H9 (cell line): ENCODE measurements around the gene CD244. TPM values are rescaled to one million over a fixed set of nuclear protein-coding genes. Genes with fewer than 3 reads are reported as not detected.
"Not testable (repeated sequence)": the region's sequence is repeated elsewhere in the genome, so short reads cannot be mapped to it uniquely, and the experiment has no call there.

Source experiments
- DNase-seq: peaks from one replicate; pipeline ENCODE4 v3.0.0-alpha.2; 2017
- H2AFZ ChIP-seq: one replicate; pipeline ENCODE4 v1.6.1; 2013; ENCODE audit warnings: mild to moderate bottlenecking, low read length, control low read depth, moderate library complexity
- H2AK5ac ChIP-seq: 2 replicates; pipeline ENCODE4 v1.6.1; 2013; ENCODE audit warnings: low read length, control low read depth, mixed read lengths; ENCODE audit not compliant: insufficient read length
- H2BK120ac ChIP-seq: one replicate; pipeline ENCODE4 v1.6.1; 2013; ENCODE audit warnings: low read depth, mild to moderate bottlenecking, low read length, control low read depth, inconsistent platforms; ENCODE audit not compliant: poor library complexity, severe bottlenecking
- H2BK12ac ChIP-seq: 2 replicates; pipeline ENCODE4 v1.6.1; 2013; ENCODE audit warnings: low read length, control low read depth, mixed read lengths, low read depth; ENCODE audit not compliant: insufficient read length
- H2BK15ac ChIP-seq: 2 replicates; pipeline ENCODE4 v1.6.1; 2013; ENCODE audit warnings: low read depth, low read length, control low read depth
- H2BK20ac ChIP-seq: one replicate; pipeline ENCODE4 v1.6.1; 2013; ENCODE audit warnings: low read depth, mild to moderate bottlenecking, low read length, control low read depth, inconsistent platforms; ENCODE audit not compliant: poor library complexity, severe bottlenecking
- H2BK5ac ChIP-seq: 2 replicates; pipeline ENCODE4 v1.6.1; 2013; ENCODE audit warnings: low read length, control low read depth, mixed read lengths; ENCODE audit not compliant: insufficient read length
- H3K14ac ChIP-seq: 2 replicates; pipeline ENCODE4 v1.6.1; 2013; ENCODE audit warnings: low read length, control low read depth; ENCODE audit not compliant: insufficient read depth
- H3K18ac ChIP-seq: 2 replicates; pipeline ENCODE4 v1.6.1; 2013; ENCODE audit warnings: low read depth, mild to moderate bottlenecking, mixed read lengths, low read length, control low read depth; ENCODE audit not compliant: insufficient read length
- H3K23ac ChIP-seq: 2 replicates; pipeline ENCODE4 v1.6.1; 2013; ENCODE audit warnings: low read length, control low read depth, mixed read lengths, low read depth; ENCODE audit not compliant: insufficient read length
- H3K23me2 ChIP-seq: 2 replicates; pipeline ENCODE4 v1.6.1; 2013; ENCODE audit warnings: low read depth, mild to moderate bottlenecking, mixed read lengths, low read length, control low read depth; ENCODE audit not compliant: insufficient read length, poor library complexity, severe bottlenecking
- H3K27ac ChIP-seq: 2 replicates; pipeline ENCODE4 v1.5.1; 2013; ENCODE audit warnings: low read length, control low read depth, mixed read lengths, low read depth; ENCODE audit not compliant: insufficient read length
- H3K27me3 ChIP-seq: 2 replicates; pipeline ENCODE4 v1.6.1; 2013; ENCODE audit warnings: low read length, control low read depth, inconsistent platforms; ENCODE audit not compliant: insufficient read depth
- H3K4ac ChIP-seq: 2 replicates; pipeline ENCODE4 v1.6.1; 2013; ENCODE audit warnings: low read depth, mild to moderate bottlenecking, control low read depth, inconsistent platforms, low read length, moderate library complexity
- H3K4me1 ChIP-seq: 2 replicates; pipeline ENCODE4 v1.6.1; 2013; ENCODE audit warnings: low read length, control low read depth, inconsistent platforms; ENCODE audit not compliant: insufficient read depth
- H3K4me2 ChIP-seq: 2 replicates; pipeline ENCODE4 v1.6.1; 2013; ENCODE audit warnings: low read length, control low read depth, mixed read lengths; ENCODE audit not compliant: insufficient read length, insufficient read depth
- H3K56ac ChIP-seq: 2 replicates; pipeline ENCODE4 v1.6.1; 2013; ENCODE audit warnings: low read depth, mild to moderate bottlenecking, mixed read lengths, low read length, control low read depth; ENCODE audit not compliant: insufficient read length
- H3K79me1 ChIP-seq: 2 replicates; pipeline ENCODE4 v1.6.1; 2013; ENCODE audit warnings: low read depth, mild to moderate bottlenecking, moderate library complexity, low read length, control low read depth, inconsistent platforms; ENCODE audit not compliant: insufficient read depth, poor library complexity, severe bottlenecking
- H3K79me2 ChIP-seq: 2 replicates; pipeline ENCODE4 v1.6.1; 2013; ENCODE audit warnings: low read length, control low read depth, inconsistent platforms; ENCODE audit not compliant: insufficient read depth
- H3K9ac ChIP-seq: 2 replicates; pipeline ENCODE4 v1.6.1; 2013; ENCODE audit warnings: low read length, control low read depth, mixed read lengths; ENCODE audit not compliant: insufficient read length; ENCODE audit errors: extremely low read depth
- H3K9me3 ChIP-seq: one replicate; pipeline ENCODE4 v1.6.1; 2013; ENCODE audit warnings: low read depth, low read length, inconsistent platforms; ENCODE audit not compliant: control insufficient read depth
- H3T11ph ChIP-seq: one replicate; pipeline ENCODE4 v1.6.1; 2013; ENCODE audit warnings: mild to moderate bottlenecking, low read length, control low read depth, inconsistent platforms
- H4K20me1 ChIP-seq: one replicate; pipeline ENCODE4 v1.6.1; 2013; ENCODE audit not compliant: control insufficient read depth, insufficient read length, insufficient read depth
- H4K5ac ChIP-seq: 2 replicates; pipeline ENCODE4 v1.6.1; 2013; ENCODE audit warnings: low read depth, mild to moderate bottlenecking, mixed read lengths, low read length, control low read depth; ENCODE audit not compliant: insufficient read length
- H4K8ac ChIP-seq: replicated peaks from 2 replicates; pipeline ENCODE4 v1.6.1; 2013; ENCODE audit warnings: low read length, control low read depth, mixed read lengths, low read depth; ENCODE audit not compliant: insufficient read length
- H4K91ac ChIP-seq: 2 replicates; pipeline ENCODE4 v1.6.1; 2013; ENCODE audit warnings: low read depth, mild to moderate bottlenecking, moderate library complexity, mixed read lengths, low read length, control low read depth; ENCODE audit not compliant: insufficient read length
- H3K27ac Mint-ChIP-seq, 3 experiments: 2 replicates in 2 of 3; 3 replicates in 1 of 3; pipeline ENCODE4 v1.8.0; 2020 to 2021; ENCODE audit warnings: mixed read lengths in 3 of 3, mild to moderate bottlenecking in 1 of 3, moderate library complexity in 1 of 3
- H3K27me3 Mint-ChIP-seq: 2 replicates; pipeline ENCODE4 v1.8.0; 2021; ENCODE audit warnings: low read depth, mild to moderate bottlenecking, moderate library complexity, mixed read lengths
- H3K36me3 Mint-ChIP-seq, 3 experiments: 2 replicates in 2 of 3; 3 replicates in 1 of 3; pipeline ENCODE4 v1.8.0; 2020 to 2021; ENCODE audit warnings: low read depth in 3 of 3, mixed read lengths in 3 of 3; ENCODE audit not compliant: insufficient read depth in 1 of 3
- H3K4me1 Mint-ChIP-seq, 2 experiments: 2 replicates each; pipeline ENCODE4 v1.8.0; 2020; ENCODE audit warnings: mixed read lengths in 2 of 2
- H3K4me3 Mint-ChIP-seq, 2 experiments: 2 replicates in 1 of 2; 3 replicates in 1 of 2; pipeline ENCODE4 v1.8.0; 2020 to 2021; ENCODE audit warnings: mild to moderate bottlenecking in 2 of 2, mixed read lengths in 2 of 2, moderate library complexity in 1 of 2
- H3K9me3 Mint-ChIP-seq, 2 experiments: 2 replicates in 1 of 2; 3 replicates in 1 of 2; pipeline ENCODE4 v1.8.0; 2020; ENCODE audit warnings: mild to moderate bottlenecking in 2 of 2, mixed read lengths in 2 of 2, moderate library complexity in 1 of 2
- WGBS: extraction: QIAGEN DNeasy Blood & Tissue Kit; methylation state at CpG from one replicate; pipeline ENCODE4 v1.1.7; 2013; ENCODE audit warnings: missing lambda C conversion rate, low lambda C conversion rate, mixed read lengths; ENCODE audit not compliant: insufficient read length; ENCODE audit errors: extremely low coverage; 5-methylcytosine and 5-hydroxymethylcytosine counted together
- total RNA-seq: library from RNA; stranded (reverse); gene quantifications from 2 replicates; pipeline ENCODE4 v1.2.1, GENCODE V29; 2021

Gene CD244
- total RNA-seq, 1 experiment from 2014 or later: not detected

GRCh38 chr1:160894368-160895135, 31.9 kb upstream of the CD244 start:
- H2AFZ ChIP-seq, H3K4me1 ChIP-seq, H2BK20ac ChIP-seq, H3K4me2 ChIP-seq, H2BK15ac ChIP-seq, H4K91ac ChIP-seq, H2AK5ac ChIP-seq, H2BK120ac ChIP-seq, H3K36me3 Mint-ChIP-seq, H3K23me2 ChIP-seq, H3K9me3 ChIP-seq, H3K27me3 ChIP-seq, H3K23ac ChIP-seq, H3K4me1 Mint-ChIP-seq, H4K20me1 ChIP-seq, H3K9me3 Mint-ChIP-seq, H2BK12ac ChIP-seq, H3K18ac ChIP-seq, H4K5ac ChIP-seq, H3K9ac ChIP-seq, H3T11ph ChIP-seq, H3K27ac ChIP-seq, H3K79me2 ChIP-seq, H3K79me1 ChIP-seq, H3K56ac ChIP-seq, H3K14ac ChIP-seq, H2BK5ac ChIP-seq, H4K8ac ChIP-seq, DNase-seq, H3K27ac Mint-ChIP-seq, H3K4me3 Mint-ChIP-seq, H3K4ac ChIP-seq: not testable (repeated sequence)
- WGBS: no CpG with 5 or more reads among the region's 18 CpGs
- peaks cover 30% of the 10 kb centered on the region for H3K27me3 Mint-ChIP-seq
